Neural cell (in vitro differentiated cells): ENCODE data around the gene LPAR3. TPM values are rescaled to one million over a fixed set of nuclear protein-coding genes. Genes with fewer than 3 reads are reported as not detected.

Experiments
- H2AFZ ChIP-seq: fragments of 200-600, 300-800 bp; sonication (generic), shearing (Covaris generic); 2 replicates; pipeline ENCODE4 v1.6.0; 2014; ENCODE audit warnings: low read depth, mild to moderate bottlenecking, antibody characterized with exemption, low read length, moderate library complexity
- H3F3A ChIP-seq: fragments of 200-600 bp; shearing (Covaris generic); 2 replicates; pipeline ENCODE4 v1.6.1; 2016; ENCODE audit warnings: mild to moderate bottlenecking, moderate library complexity, mixed read lengths, antibody characterized with exemption, low read length; ENCODE audit not compliant: insufficient read depth, poor library complexity, severe bottlenecking
- H3K27ac ChIP-seq: fragments of 200-600, 300-800 bp; sonication (generic), shearing (Covaris generic); 2 replicates; pipeline ENCODE4 v1.5.1; 2014; ENCODE audit warnings: mild to moderate bottlenecking, low read length, moderate library complexity
- H3K27me3 ChIP-seq: fragments of 300-800, 200-600 bp; sonication (generic), shearing (Covaris generic); 2 replicates; pipeline ENCODE4 v1.6.0; 2014; ENCODE audit warnings: mild to moderate bottlenecking, low read depth, low read length, moderate library complexity; ENCODE audit not compliant: insufficient read depth
- H3K36me3 ChIP-seq: fragments of 300-800, 200-600 bp; sonication (generic), shearing (Covaris generic); 2 replicates; pipeline ENCODE4 v1.5.1; 2014; ENCODE audit warnings: mild to moderate bottlenecking, antibody characterized with exemption, low read length, moderate library complexity; ENCODE audit not compliant: insufficient read depth
- H3K4me2 ChIP-seq: fragments of 300-800, 200-600 bp; sonication (generic), shearing (Covaris generic); 2 replicates; pipeline ENCODE4 v1.6.0; 2014; ENCODE audit warnings: mild to moderate bottlenecking, low read length
- H3K4me3 ChIP-seq: fragments of 300-800, 200-600 bp; sonication (generic), shearing (Covaris generic); 2 replicates; pipeline ENCODE4 v1.5.1; 2014; ENCODE audit warnings: mild to moderate bottlenecking, low read length, moderate library complexity
- H3K79me2 ChIP-seq: fragments of 200-600 bp; shearing (Covaris generic); replicated peaks from 2 replicates; pipeline ENCODE4 v1.6.0; 2014; ENCODE audit warnings: mild to moderate bottlenecking, low read length, moderate library complexity; ENCODE audit not compliant: insufficient read depth
- H3K9ac ChIP-seq: fragments of 300-800, 200-600 bp; sonication (generic), shearing (Covaris generic); 2 replicates; pipeline ENCODE4 v1.6.1; 2016; ENCODE audit warnings: mild to moderate bottlenecking, low read length, mixed read lengths
- H3K9me2 ChIP-seq: fragments of 200-600 bp; shearing (Covaris generic); 2 replicates; pipeline ENCODE4 v1.6.1; 2016; ENCODE audit warnings: mild to moderate bottlenecking, low read length, mixed read lengths; ENCODE audit not compliant: insufficient read depth
- H3K9me3 ChIP-seq: fragments of 200-600, 300-800 bp; sonication (generic), shearing (Covaris generic); 2 replicates; pipeline ENCODE4 v1.6.1; 2016; ENCODE audit warnings: mild to moderate bottlenecking, mixed run types, low read length, moderate library complexity, mixed read lengths
- H4K20me1 ChIP-seq: fragments of 200-600 bp; shearing (Covaris generic); 2 replicates; pipeline ENCODE4 v1.6.1; 2016; ENCODE audit warnings: mild to moderate bottlenecking, mixed run types; ENCODE audit not compliant: insufficient read depth
- EP300 ChIP-seq: fragments of 450-650 bp; conservative IDR thresholded peaks from 2 replicates; pipeline ENCODE4 v1.6.1; 2014; ENCODE audit warnings: antibody characterized with exemption, mild to moderate bottlenecking, moderate library complexity; ENCODE audit not compliant: poor library complexity, severe bottlenecking
- EZH2 ChIP-seq: fragments of 200-600, 300-800 bp; shearing (Covaris generic), sonication (generic); IDR thresholded peaks from 2 replicates; pipeline ENCODE4 v1.6.1; 2014; ENCODE audit warnings: antibody characterized with exemption, low read length, borderline replicate concordance, mild to moderate bottlenecking; ENCODE audit not compliant: insufficient read depth, poor library complexity, severe bottlenecking
- MXI1 ChIP-seq: fragments of 450-650 bp; conservative IDR thresholded peaks from 2 replicates; pipeline ENCODE4 v1.6.1; 2014; ENCODE audit warnings: antibody characterized with exemption, mild to moderate bottlenecking; ENCODE audit not compliant: poor library complexity, severe bottlenecking
- POLR2AphosphoS5 ChIP-seq: IDR thresholded peaks from 2 replicates; pipeline ENCODE4 v1.6.1; 2012
- RAD21 ChIP-seq: fragments of 450-650 bp; conservative IDR thresholded peaks from 2 replicates; pipeline ENCODE4 v1.6.1; 2014; ENCODE audit warnings: antibody characterized with exemption, mild to moderate bottlenecking, moderate library complexity
- SMC3 ChIP-seq: fragments of 450-650 bp; conservative IDR thresholded peaks from 2 replicates; pipeline ENCODE4 v1.6.1; 2014; ENCODE audit warnings: antibody characterized with exemption, mild to moderate bottlenecking, moderate library complexity; ENCODE audit not compliant: poor library complexity
- TAF1 ChIP-seq: IDR thresholded peaks from 2 replicates; pipeline ENCODE4 v1.6.1; 2012; ENCODE audit warnings: low read depth
- polyA plus RNA-seq: library from polyadenylated mRNA; depleted of rRNA; stranded (reverse); fragments of >200 nt; gene quantifications from 2 replicates; pipeline ENCODE4 v1.2.3, GENCODE V29; 2014
- TF ChIP-seq, protein P1 (sequence below): IDR thresholded peaks from 2 replicates; pipeline ENCODE4 v1.6.1; 2012; ENCODE audit warnings: borderline replicate concordance
- TF ChIP-seq, protein P2 (sequence below): fragments of 450-650 bp; IDR thresholded peaks from 2 replicates; pipeline ENCODE4 v1.5.1; 2014; ENCODE audit warnings: antibody characterized with exemption, mild to moderate bottlenecking, moderate library complexity; ENCODE audit not compliant: poor library complexity, severe bottlenecking

LPAR3 gene
- polyA plus RNA-seq, 1 donor from 2014 or later: not detected

DNA sequence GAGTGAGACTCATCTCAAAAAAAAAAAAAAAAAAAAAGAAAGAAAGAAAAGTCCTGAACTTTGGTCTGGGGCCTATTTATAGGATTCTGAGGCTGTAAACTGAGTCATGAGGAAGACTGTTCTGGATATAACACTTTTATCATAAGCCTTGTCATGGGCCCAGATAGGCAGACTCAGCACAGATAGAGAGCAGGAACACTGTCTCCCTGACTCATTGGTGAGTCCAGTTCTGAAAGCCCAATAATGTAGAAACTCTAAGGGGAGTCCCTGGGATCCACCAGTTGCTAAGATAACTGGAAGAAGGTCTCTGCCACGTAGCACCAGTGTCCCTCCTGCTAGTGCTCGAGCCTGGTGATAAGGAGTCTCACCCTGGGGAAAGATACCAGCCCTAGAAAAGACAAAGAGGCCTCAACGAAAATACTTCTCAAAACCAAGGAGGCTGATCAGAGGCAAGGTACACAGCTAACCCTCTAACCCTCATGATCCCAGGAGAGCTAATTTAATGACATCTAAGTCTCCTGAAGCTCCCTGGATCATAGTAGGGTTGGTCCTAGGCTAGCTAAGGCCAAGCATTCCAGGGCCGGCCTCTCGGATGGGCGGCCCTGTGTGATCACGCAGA lies 43.5 kb downstream of the LPAR3 start:
- no peak overlapping the region for H2AFZ ChIP-seq
- no peak overlapping the region for H3K9ac ChIP-seq

DNA sequence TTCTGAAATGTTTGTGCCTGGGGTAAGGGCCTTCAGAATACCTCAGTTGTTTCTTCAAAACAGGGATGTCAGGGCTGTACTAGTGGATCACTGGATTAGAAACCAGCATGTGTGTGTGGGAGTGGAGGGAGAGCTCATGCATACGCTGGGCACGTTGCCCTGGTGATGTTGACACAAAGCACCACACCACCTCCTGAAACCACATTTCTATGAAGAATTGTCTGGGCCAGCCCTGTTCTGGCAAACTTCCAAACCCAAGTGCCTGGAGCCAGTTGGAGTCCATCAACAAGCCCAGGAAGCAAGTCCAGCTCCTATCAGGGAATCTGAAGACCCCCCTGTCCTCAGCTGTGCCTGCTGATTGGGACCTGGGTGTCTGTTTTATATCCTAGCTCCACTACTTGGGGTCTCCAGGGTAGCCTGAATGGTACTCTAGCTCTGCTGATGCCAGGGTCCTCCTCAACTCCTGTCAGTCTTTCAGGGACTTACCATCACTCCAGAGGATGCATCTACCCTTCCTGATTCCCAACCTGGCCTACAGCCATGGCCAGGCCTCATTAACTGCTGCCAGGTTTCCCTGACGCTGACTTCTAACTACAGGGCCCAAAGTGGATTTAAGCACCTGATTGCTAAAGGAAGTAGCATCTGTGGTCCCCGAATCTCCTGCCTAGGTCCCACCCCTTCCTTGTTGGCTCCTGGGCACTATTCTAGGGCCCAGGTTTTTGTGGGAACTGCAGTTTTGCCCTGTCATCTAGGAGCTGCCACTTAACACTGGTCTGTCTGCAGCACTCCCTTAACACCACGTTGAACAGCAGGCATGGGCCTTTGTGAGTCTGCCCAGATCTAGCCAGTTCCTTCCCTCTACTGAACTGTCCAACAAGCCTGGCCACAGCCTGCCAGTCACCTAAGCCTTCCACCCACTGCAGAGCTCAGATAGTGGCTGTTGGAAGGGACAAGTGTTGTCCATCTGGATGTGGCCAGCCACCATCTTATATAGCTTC lies 45.5 kb downstream of the LPAR3 start:
- H3K27me3 ChIP-seq: no peaks in the 10 kb centered on the region
- H3K9ac ChIP-seq: no peak overlapping the region
- H3K4me2 ChIP-seq: no peak overlapping the region
- no peak overlapping the region for H3K27ac ChIP-seq
- H3K36me3 ChIP-seq: no peaks in the 10 kb centered on the region
- no peak overlapping the region for H2AFZ ChIP-seq
- TF ChIP-seq POLR2AphosphoS5: no peak
- TF ChIP-seq SMC3: no peak
- no peak for TF ChIP-seq MXI1
- TF ChIP-seq, protein P1, sequence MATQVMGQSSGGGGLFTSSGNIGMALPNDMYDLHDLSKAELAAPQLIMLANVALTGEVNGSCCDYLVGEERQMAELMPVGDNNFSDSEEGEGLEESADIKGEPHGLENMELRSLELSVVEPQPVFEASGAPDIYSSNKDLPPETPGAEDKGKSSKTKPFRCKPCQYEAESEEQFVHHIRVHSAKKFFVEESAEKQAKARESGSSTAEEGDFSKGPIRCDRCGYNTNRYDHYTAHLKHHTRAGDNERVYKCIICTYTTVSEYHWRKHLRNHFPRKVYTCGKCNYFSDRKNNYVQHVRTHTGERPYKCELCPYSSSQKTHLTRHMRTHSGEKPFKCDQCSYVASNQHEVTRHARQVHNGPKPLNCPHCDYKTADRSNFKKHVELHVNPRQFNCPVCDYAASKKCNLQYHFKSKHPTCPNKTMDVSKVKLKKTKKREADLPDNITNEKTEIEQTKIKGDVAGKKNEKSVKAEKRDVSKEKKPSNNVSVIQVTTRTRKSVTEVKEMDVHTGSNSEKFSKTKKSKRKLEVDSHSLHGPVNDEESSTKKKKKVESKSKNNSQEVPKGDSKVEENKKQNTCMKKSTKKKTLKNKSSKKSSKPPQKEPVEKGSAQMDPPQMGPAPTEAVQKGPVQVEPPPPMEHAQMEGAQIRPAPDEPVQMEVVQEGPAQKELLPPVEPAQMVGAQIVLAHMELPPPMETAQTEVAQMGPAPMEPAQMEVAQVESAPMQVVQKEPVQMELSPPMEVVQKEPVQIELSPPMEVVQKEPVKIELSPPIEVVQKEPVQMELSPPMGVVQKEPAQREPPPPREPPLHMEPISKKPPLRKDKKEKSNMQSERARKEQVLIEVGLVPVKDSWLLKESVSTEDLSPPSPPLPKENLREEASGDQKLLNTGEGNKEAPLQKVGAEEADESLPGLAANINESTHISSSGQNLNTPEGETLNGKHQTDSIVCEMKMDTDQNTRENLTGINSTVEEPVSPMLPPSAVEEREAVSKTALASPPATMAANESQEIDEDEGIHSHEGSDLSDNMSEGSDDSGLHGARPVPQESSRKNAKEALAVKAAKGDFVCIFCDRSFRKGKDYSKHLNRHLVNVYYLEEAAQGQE: no peak
- TF ChIP-seq, protein P2, sequence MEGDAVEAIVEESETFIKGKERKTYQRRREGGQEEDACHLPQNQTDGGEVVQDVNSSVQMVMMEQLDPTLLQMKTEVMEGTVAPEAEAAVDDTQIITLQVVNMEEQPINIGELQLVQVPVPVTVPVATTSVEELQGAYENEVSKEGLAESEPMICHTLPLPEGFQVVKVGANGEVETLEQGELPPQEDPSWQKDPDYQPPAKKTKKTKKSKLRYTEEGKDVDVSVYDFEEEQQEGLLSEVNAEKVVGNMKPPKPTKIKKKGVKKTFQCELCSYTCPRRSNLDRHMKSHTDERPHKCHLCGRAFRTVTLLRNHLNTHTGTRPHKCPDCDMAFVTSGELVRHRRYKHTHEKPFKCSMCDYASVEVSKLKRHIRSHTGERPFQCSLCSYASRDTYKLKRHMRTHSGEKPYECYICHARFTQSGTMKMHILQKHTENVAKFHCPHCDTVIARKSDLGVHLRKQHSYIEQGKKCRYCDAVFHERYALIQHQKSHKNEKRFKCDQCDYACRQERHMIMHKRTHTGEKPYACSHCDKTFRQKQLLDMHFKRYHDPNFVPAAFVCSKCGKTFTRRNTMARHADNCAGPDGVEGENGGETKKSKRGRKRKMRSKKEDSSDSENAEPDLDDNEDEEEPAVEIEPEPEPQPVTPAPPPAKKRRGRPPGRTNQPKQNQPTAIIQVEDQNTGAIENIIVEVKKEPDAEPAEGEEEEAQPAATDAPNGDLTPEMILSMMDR: no peak
- no peak for TF ChIP-seq EP300
- no peak for TF ChIP-seq TAF1
- no peak for TF ChIP-seq EZH2
- no peak for TF ChIP-seq RAD21
- no peak overlapping the region for H3K4me3 ChIP-seq
- no peaks in the 10 kb centered on the region for H3K79me2 ChIP-seq
- no peaks in the 10 kb centered on the region for H3K9me2 ChIP-seq
- peaks cover 4% of the 10 kb centered on the region for H3F3A ChIP-seq
- no peaks in the 10 kb centered on the region for H4K20me1 ChIP-seq
- H3K9me3 ChIP-seq: no peaks in the 10 kb centered on the region

More for the DNA sequence above, 43.5 kb downstream of the LPAR3 start:
- H3K27ac ChIP-seq: no peak overlapping the region
- H4K20me1 ChIP-seq: no peaks in the 10 kb centered on the region
- no peaks in the 10 kb centered on the region for H3K27me3 ChIP-seq
- no peak overlapping the region for H3K4me2 ChIP-seq
- H3K9me3 ChIP-seq: no peaks in the 10 kb centered on the region
- H3K36me3 ChIP-seq: no peaks in the 10 kb centered on the region
- peaks cover 4% of the 10 kb centered on the region for H3F3A ChIP-seq
- H3K4me3 ChIP-seq: no peak overlapping the region
- TF ChIP-seq, protein P2: no peak
- TF ChIP-seq POLR2AphosphoS5: no peak
- H3K79me2 ChIP-seq: no peaks in the 10 kb centered on the region
- H3K9me2 ChIP-seq: no peaks in the 10 kb centered on the region
